Heart left ventricle (tissue), 13 donors: ENCODE data around the gene TTC7B.

Source experiments
- POLR2A ChIP-seq, 2 donors: fragments of 450-650 bp; IDR thresholded peaks; one replicate each; pipeline ENCODE4 v1.6.1; 2017; ENCODE audit warnings: antibody characterized with exemption in 2 of 2, mild to moderate bottlenecking in 2 of 2, moderate library complexity in 2 of 2
- TF ChIP-seq, protein P1 (sequence below), 12 donors: fragments of 200-600 bp; sonication (generic) in 4 of 12; IDR thresholded peaks; one replicate each; pipeline versions ENCODE4 v1.5.0 to v1.8.0; 2018 to 2022; ENCODE audit warnings: antibody characterized with exemption in 12 of 12, mild to moderate bottlenecking in 5 of 12
- donor health status: ischemic (EF 13 %, LVEDD 7.1; RV severe dilation, severe dysfunction).
- donor health status: DM: no; HTN: yes; CAD: no.
- donor health status: DM: no; HTN: no; CAD: no.
- donor health status: ischemic (EF 25% LVEDD 6.9; RV normal size, moderate dysfunction).
- donor health status: ischemic (EF 25% LVEDD 5.7; RV mildly dilated, moderate dysfunction).
- donor health status: ischemic (EF 35%, LVEDD 5.7; RV mildly dilated, moderate dysfunction).
- donor health status: nonischemic (EF 11% LVEDD 7.7; RV severe dilation, severe dysfunction).
- donor health status: DM: yes; HTN: yes; CAD: no.
- donor health status: PGD.
- donor health status: ischemic (EF 29% LVEDD 5.4; RV normal size, mild dysfunction).
- donor health status: nonischemic (EF 23%, LVEDD 6.1; RV moderate dilation, normal function).

DNA sequence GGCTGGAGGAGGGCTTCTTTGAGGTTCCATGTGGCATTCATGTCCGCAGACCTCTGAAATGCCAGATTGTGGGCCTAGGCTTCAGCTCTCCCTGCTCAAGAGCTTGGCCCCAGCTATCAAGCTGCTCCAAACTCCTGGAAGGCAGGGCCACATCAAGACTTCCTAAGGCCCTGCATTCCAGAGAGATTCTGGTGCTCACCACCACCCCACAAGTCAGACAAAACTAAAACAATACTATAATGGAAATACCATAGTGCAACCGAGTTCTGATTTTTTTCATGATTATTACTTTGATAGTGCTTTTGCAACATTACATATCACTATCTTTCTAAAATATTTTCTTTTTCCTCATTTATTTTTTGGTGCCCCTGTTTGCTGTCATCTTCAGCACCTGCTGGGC lies 333.1 kb downstream of the TTC7B start:
- TF ChIP-seq, protein P1, sequence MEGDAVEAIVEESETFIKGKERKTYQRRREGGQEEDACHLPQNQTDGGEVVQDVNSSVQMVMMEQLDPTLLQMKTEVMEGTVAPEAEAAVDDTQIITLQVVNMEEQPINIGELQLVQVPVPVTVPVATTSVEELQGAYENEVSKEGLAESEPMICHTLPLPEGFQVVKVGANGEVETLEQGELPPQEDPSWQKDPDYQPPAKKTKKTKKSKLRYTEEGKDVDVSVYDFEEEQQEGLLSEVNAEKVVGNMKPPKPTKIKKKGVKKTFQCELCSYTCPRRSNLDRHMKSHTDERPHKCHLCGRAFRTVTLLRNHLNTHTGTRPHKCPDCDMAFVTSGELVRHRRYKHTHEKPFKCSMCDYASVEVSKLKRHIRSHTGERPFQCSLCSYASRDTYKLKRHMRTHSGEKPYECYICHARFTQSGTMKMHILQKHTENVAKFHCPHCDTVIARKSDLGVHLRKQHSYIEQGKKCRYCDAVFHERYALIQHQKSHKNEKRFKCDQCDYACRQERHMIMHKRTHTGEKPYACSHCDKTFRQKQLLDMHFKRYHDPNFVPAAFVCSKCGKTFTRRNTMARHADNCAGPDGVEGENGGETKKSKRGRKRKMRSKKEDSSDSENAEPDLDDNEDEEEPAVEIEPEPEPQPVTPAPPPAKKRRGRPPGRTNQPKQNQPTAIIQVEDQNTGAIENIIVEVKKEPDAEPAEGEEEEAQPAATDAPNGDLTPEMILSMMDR (IDR thresholded peaks at IDR 0.05): no peak
- TF ChIP-seq POLR2A (IDR thresholded peaks at IDR 0.05): no peak
